Calu3 (cell line): ENCODE measurements around the gene AMN. TPM values are rescaled to one million over a fixed set of nuclear protein-coding genes. Genes with fewer than 3 reads are reported as not detected.

Source experiments
- BruUV-seq: library from RNA; stranded (reverse); fragments of 400-500 nt; replicated peaks from 2 replicates; lab custom pipeline; 2021; lab: Mats Ljungman, UMichigan
- CTCF ChIA-PET: fragments of 300-600 bp; sonication (Branson Sonifier 250); formaldehyde crosslinking; loops from one replicate; lab custom pipeline; 2022; ENCODE audit warnings: antibody characterized with exemption; lab: Charles Lee
- DNase-seq: peaks from one replicate; pipeline ENCODE4 v3.0.0; 2022
- H3K27ac Mint-ChIP-seq: one replicate; pipeline ENCODE4 v1.8.0; 2022; ENCODE audit warnings: mixed read lengths; ENCODE audit not compliant: unreplicated experiment
- H3K27me3 Mint-ChIP-seq: one replicate; pipeline ENCODE4 v1.8.0; 2022; ENCODE audit warnings: mixed read lengths; ENCODE audit not compliant: unreplicated experiment
- H3K36me3 Mint-ChIP-seq: one replicate; pipeline ENCODE4 v1.8.0; 2022; ENCODE audit warnings: mild to moderate bottlenecking, moderate library complexity, mixed read lengths; ENCODE audit not compliant: insufficient read depth, unreplicated experiment
- H3K4me1 Mint-ChIP-seq: one replicate; pipeline ENCODE4 v1.8.0; 2022; ENCODE audit warnings: mild to moderate bottlenecking, low read depth, mixed read lengths; ENCODE audit not compliant: unreplicated experiment
- H3K4me3 Mint-ChIP-seq: one replicate; pipeline ENCODE4 v1.8.0; 2022; ENCODE audit warnings: mild to moderate bottlenecking, low read depth, moderate library complexity, mixed read lengths; ENCODE audit not compliant: unreplicated experiment
- H3K9me3 Mint-ChIP-seq: one replicate; pipeline ENCODE4 v1.8.0; 2022; ENCODE audit warnings: low read depth, mixed read lengths; ENCODE audit not compliant: unreplicated experiment
- intact Hi-C: fragments of 100-400 bp; cut with micrococcal nuclease; formaldehyde crosslinking; loops from one replicate; pipeline ENCODE4 v1.10.0; 2022; ENCODE audit not compliant: unreplicated experiment
- total RNA-seq: library from RNA; stranded (reverse); gene quantifications from 2 replicates; pipeline ENCODE4 v1.2.3, GENCODE V29; 2022
- TF ChIP-seq, protein P1 (sequence below): fragments of 200-600 bp; IDR thresholded peaks from one replicate; pipeline ENCODE4 v1.8.0; 2022; ENCODE audit warnings: antibody characterized with exemption; ENCODE audit not compliant: unreplicated experiment

The AMN gene
- total RNA-seq, 1 experiment from 2014 or later: 13.7 TPM

DNA sequence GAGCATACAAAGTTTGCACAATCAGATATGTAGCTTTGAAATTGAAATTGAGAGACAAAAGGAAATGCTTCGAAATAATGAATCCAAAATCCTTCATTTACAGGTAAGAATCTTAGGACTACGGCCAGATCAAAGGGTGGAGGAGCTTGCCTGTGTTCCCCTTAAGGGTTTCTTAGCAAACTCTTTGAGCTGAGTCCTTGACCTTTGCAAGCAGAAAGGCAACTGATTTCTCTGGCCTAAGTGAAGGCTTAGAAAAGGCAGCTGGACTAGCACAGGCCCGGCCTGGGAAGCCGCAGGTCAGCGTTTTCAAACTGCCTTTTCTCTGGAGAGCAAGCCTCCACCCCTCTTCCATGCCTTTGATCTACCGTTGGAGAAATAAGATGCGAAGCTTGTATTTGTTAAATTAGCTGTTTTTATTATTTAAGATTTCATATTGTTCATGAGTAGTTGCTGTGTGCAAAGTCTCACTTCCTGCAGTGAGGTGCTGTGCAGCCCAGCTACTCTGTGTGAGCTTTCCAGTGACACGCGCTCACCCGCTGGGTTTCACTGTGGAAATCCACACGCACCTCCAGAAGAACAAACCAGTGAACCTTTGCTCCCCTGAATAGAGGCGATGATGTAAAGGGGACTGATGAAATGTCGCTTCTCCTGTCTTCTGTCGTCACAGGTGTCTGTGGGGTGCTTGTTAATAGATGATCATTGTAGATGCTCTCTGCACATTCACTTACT lies 25.0 kb upstream of the AMN start:
- no TSS peak for BruUV-seq
- DNase-seq: no peak
- intact Hi-C loops: no loop called here
- Mint-ChIP-seq H3K4me1 (no peaks in the 10 kb centered on the region), H3K4me3 (no peak overlapping the region), H3K27ac (no peak overlapping the region), H3K27me3 (no peaks in the 10 kb centered on the region), H3K9me3 (no peaks in the 10 kb centered on the region), H3K36me3 (no peaks in the 10 kb centered on the region)
- CTCF ChIA-PET: no interaction called here
- TF ChIP-seq, protein P1, sequence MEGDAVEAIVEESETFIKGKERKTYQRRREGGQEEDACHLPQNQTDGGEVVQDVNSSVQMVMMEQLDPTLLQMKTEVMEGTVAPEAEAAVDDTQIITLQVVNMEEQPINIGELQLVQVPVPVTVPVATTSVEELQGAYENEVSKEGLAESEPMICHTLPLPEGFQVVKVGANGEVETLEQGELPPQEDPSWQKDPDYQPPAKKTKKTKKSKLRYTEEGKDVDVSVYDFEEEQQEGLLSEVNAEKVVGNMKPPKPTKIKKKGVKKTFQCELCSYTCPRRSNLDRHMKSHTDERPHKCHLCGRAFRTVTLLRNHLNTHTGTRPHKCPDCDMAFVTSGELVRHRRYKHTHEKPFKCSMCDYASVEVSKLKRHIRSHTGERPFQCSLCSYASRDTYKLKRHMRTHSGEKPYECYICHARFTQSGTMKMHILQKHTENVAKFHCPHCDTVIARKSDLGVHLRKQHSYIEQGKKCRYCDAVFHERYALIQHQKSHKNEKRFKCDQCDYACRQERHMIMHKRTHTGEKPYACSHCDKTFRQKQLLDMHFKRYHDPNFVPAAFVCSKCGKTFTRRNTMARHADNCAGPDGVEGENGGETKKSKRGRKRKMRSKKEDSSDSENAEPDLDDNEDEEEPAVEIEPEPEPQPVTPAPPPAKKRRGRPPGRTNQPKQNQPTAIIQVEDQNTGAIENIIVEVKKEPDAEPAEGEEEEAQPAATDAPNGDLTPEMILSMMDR: no peak

DNA sequence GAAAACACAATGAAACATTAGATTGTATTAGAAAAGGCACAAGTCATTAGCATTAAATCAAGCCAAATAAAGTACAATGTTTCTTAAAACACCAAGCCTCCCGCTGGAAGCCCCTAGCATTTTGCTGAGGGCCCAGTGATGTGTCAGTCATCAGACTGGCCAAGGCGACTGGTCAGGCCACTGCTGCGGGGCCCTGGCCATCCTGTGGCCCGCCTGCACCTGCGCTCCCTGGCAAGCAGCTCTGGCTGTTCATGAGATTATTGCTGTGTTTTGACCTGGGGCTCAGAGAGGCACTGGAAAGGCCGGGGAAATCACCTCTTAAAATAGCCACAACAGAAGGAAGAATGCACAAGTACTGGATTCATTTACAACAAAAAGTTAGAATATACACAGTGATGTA lies 24.2 kb upstream of the AMN start:
- H3K4me3 Mint-ChIP-seq: no peak overlapping the region
- intact Hi-C loops: no loop called here
- H3K9me3 Mint-ChIP-seq: no peaks in the 10 kb centered on the region
- H3K27me3 Mint-ChIP-seq: no peaks in the 10 kb centered on the region
- no TSS peak for BruUV-seq
- CTCF ChIA-PET: no interaction called here
- no peak overlapping the region for H3K27ac Mint-ChIP-seq
- no peaks in the 10 kb centered on the region for H3K4me1 Mint-ChIP-seq
- TF ChIP-seq, protein P1: no peak
- DNase-seq: no peak
- no peaks in the 10 kb centered on the region for H3K36me3 Mint-ChIP-seq

DNA sequence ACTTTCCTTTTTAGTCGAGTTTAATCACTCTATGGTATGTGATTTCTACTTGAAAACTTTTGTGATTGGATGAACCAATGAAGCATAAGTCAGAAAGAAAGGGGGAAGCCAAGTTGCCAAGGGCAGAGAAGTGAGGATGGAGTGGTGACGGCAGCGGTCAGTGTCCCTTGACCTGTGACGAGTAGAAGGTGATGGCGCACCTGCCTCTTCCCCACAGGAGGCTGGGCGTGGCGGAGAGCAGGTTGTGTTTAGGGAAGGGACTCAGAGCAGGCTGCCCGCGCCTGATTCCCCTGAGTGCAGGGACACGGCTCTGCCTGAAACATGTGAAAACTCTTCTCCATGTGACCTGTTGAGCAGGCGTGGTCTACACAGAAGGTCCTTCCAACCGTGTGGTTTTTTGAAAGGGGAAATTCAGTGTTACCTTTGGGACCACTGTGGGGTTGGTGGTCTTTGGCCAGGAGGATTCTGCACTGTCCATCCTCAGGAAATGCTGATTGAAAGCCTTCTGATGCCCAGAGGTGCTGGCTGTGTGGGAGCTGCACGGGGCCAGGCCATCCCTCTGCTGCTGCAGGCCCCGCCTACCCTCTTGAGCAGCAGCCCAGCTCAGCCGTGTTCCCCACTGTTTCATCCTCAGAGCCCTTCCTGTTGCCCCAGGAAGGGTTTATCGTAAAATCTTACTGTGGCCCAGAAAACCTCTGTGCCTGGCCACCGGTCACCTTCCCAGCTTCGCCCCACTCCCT lies 23.5 kb upstream of the AMN start:
- intact Hi-C loops: no loop called here
- TF ChIP-seq, protein P1: no peak
- Mint-ChIP-seq H3K27ac (no peak overlapping the region), H3K4me1 (no peaks in the 10 kb centered on the region), H3K27me3 (no peaks in the 10 kb centered on the region), H3K9me3 (no peaks in the 10 kb centered on the region), H3K4me3 (no peak overlapping the region), H3K36me3 (no peaks in the 10 kb centered on the region)
- CTCF ChIA-PET: no interaction called here
- no TSS peak for BruUV-seq
- DNase-seq: no peak

DNA sequence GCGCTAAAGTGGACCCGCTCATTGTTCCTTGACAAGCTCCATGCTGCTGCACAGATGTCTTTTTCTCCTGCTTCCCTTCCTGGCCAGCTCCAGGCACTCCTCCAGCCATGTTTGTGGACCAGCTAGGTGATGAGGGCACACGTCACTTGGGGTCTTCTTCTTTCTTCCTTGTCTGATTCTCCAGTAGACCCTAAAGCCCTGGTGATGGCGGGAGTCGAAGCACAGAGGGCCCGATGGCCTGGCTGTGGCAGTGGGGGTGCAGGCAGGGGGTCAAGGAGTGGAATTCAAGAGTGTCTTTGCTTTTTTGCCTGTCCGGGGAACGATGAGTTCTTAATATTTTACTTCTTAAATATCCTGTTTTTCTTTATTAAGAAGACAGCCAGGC lies 23.0 kb upstream of the AMN start:
- BruUV-seq: no TSS peak
- H3K4me3 Mint-ChIP-seq: no peak overlapping the region

More for the DNA sequence above, 23.0 kb upstream of the AMN start:
- no peak for DNase-seq
- Mint-ChIP-seq H3K27me3 (no peaks in the 10 kb centered on the region), H3K9me3 (no peaks in the 10 kb centered on the region), H3K27ac (no peak overlapping the region), H3K4me1 (no peaks in the 10 kb centered on the region), H3K36me3 (peaks cover 3% of the 10 kb centered on the region)
- CTCF ChIA-PET: no interaction called here
- intact Hi-C loops: no loop called here
- TF ChIP-seq, protein P1: no peak
